ENCODE measurements around the gene SEMA4A. TPM values are rescaled to one million over a fixed set of nuclear protein-coding genes. Genes with fewer than 3 reads are reported as not detected.

SEMA4A gene
- total and polyA plus RNA-seq, 9 of the 15 experiments (the other 6 are each of a cell fraction or from before 2014, with no cell fraction given), result 0.04 to 1.7 (median 0.45) TPM

DNA sequence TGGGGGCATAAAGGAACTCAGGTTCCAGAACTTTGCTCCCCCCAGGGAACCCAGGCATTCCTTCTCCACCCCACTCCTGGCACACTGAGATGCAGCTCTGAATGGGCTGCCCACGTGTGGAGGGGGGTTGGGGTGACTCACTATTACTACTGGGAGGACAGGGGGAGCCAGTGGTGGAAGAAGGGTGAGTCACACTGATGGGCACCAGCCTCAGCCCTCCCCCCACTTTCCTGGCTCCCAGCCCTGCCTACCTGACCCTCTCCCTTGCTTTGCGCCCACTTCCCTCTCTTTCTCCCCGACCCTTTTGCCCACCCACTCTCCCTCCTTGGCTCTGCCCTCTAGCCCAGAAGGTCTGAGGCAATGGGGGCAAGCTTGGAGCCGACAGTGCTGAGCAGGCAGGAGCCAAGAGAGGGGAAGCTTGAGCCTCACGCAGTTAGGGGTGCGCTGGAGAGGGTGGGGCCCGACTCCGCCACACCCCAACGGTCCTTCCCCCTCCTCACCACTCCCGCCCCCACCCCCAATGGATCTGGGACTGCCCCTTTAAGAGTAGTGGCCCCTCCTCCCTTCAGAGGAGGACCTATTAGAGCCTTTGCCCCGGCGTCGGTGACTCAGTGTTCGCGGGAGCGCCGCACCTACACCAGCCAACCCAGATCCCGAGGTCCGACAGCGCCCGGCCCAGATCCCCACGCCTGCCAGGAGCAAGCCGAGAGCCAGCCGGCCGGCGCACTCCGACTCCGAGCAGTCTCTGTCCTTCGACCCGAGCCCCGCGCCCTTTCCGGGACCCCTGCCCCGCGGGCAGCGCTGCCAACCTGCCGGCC, 39.1 kb upstream of the SEMA4A start, which contains the start of gene LMNA (continued):
- TF ChIP-seq, protein P1, sequence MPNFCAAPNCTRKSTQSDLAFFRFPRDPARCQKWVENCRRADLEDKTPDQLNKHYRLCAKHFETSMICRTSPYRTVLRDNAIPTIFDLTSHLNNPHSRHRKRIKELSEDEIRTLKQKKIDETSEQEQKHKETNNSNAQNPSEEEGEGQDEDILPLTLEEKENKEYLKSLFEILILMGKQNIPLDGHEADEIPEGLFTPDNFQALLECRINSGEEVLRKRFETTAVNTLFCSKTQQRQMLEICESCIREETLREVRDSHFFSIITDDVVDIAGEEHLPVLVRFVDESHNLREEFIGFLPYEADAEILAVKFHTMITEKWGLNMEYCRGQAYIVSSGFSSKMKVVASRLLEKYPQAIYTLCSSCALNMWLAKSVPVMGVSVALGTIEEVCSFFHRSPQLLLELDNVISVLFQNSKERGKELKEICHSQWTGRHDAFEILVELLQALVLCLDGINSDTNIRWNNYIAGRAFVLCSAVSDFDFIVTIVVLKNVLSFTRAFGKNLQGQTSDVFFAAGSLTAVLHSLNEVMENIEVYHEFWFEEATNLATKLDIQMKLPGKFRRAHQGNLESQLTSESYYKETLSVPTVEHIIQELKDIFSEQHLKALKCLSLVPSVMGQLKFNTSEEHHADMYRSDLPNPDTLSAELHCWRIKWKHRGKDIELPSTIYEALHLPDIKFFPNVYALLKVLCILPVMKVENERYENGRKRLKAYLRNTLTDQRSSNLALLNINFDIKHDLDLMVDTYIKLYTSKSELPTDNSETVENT (CRISPR knock-in tag; IDR thresholded peaks at IDR 0.05), result no peak
- 0 out of 2 replicates have a peak, but pooled peaks have one; percentile 1 for TF ChIP-seq GABPB1 (CRISPR knock-in tag; IDR thresholded peaks at IDR 0.05)
- TF ChIP-seq, protein P2, sequence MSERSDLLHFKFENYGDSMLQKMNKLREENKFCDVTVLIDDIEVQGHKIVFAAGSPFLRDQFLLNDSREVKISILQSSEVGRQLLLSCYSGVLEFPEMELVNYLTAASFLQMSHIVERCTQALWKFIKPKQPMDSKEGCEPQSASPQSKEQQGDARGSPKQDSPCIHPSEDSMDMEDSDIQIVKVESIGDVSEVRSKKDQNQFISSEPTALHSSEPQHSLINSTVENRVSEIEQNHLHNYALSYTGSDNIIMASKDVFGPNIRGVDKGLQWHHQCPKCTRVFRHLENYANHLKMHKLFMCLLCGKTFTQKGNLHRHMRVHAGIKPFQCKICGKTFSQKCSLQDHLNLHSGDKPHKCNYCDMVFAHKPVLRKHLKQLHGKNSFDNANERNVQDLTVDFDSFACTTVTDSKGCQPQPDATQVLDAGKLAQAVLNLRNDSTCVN (CRISPR knock-in tag; IDR thresholded peaks at IDR 0.05), result 0 out of 2 replicates have a peak, but pooled peaks have one; percentile 49
- TF ChIP-seq SIN3A (IDR thresholded peaks at IDR 0.05; ENCODE audit: borderline replicate concordance in 2 of 2, control insufficient read depth in 1 of 2, low read depth in 2 of 2, low read length in 2 of 2), result peak; percentile 36 to 54; a peak in 1 of 4 replicates
- TF ChIP-seq, protein P3, sequence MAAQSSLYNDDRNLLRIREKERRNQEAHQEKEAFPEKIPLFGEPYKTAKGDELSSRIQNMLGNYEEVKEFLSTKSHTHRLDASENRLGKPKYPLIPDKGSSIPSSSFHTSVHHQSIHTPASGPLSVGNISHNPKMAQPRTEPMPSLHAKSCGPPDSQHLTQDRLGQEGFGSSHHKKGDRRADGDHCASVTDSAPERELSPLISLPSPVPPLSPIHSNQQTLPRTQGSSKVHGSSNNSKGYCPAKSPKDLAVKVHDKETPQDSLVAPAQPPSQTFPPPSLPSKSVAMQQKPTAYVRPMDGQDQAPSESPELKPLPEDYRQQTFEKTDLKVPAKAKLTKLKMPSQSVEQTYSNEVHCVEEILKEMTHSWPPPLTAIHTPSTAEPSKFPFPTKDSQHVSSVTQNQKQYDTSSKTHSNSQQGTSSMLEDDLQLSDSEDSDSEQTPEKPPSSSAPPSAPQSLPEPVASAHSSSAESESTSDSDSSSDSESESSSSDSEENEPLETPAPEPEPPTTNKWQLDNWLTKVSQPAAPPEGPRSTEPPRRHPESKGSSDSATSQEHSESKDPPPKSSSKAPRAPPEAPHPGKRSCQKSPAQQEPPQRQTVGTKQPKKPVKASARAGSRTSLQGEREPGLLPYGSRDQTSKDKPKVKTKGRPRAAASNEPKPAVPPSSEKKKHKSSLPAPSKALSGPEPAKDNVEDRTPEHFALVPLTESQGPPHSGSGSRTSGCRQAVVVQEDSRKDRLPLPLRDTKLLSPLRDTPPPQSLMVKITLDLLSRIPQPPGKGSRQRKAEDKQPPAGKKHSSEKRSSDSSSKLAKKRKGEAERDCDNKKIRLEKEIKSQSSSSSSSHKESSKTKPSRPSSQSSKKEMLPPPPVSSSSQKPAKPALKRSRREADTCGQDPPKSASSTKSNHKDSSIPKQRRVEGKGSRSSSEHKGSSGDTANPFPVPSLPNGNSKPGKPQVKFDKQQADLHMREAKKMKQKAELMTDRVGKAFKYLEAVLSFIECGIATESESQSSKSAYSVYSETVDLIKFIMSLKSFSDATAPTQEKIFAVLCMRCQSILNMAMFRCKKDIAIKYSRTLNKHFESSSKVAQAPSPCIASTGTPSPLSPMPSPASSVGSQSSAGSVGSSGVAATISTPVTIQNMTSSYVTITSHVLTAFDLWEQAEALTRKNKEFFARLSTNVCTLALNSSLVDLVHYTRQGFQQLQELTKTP (IDR thresholded peaks at IDR 0.05; ENCODE audit: low read depth in 1 of 2, partially characterized antibody in 2 of 2), result peak in 1 of 2 experiments; percentile 88
- TF ChIP-seq MAZ (CRISPR knock-in tag; conservative IDR thresholded peaks at IDR 0.05 in 1 of 2, IDR thresholded peaks at IDR 0.05 in 1 of 2), result peak; percentile 66 to 78; a peak in 3 of 4 replicates
- TF ChIP-seq, protein P4, sequence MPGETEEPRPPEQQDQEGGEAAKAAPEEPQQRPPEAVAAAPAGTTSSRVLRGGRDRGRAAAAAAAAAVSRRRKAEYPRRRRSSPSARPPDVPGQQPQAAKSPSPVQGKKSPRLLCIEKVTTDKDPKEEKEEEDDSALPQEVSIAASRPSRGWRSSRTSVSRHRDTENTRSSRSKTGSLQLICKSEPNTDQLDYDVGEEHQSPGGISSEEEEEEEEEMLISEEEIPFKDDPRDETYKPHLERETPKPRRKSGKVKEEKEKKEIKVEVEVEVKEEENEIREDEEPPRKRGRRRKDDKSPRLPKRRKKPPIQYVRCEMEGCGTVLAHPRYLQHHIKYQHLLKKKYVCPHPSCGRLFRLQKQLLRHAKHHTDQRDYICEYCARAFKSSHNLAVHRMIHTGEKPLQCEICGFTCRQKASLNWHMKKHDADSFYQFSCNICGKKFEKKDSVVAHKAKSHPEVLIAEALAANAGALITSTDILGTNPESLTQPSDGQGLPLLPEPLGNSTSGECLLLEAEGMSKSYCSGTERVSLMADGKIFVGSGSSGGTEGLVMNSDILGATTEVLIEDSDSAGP (CRISPR knock-in tag; IDR thresholded peaks at IDR 0.05), result peak; percentile 97
- TF ChIP-seq SETDB1 (IDR thresholded peaks at IDR 0.05; ENCODE audit: low read length), result no peak
- peak; percentile 78 for TF ChIP-seq ELF4 (CRISPR knock-in tag; IDR thresholded peaks at IDR 0.05)
- TF ChIP-seq HCFC1 (IDR thresholded peaks at IDR 0.05; ENCODE audit: low read depth, low read length), result no peak
- TF ChIP-seq IFI16 (CRISPR knock-in tag; IDR thresholded peaks at IDR 0.05), result no peak
- TF ChIP-seq ZNF778 (CRISPR knock-in tag; IDR thresholded peaks at IDR 0.05), result no peak
- no peak for TF ChIP-seq TARDBP (IDR thresholded peaks at IDR 0.05)
- no peak for TF ChIP-seq ARID2 (IDR thresholded peaks at IDR 0.05)
- no peak for TF ChIP-seq ZNF583 (CRISPR knock-in tag; IDR thresholded peaks at IDR 0.05)
- TF ChIP-seq YY1 (IDR thresholded peaks at IDR 0.05; ENCODE audit: borderline replicate concordance in 1 of 3, control insufficient read depth in 1 of 3, extremely low read depth in 1 of 3, insufficient read depth in 3 of 3, insufficient read length in 1 of 3, insufficient replicate concordance in 2 of 3, low read depth in 1 of 3, low read length in 2 of 3), result peak in 1 of 3 experiments; percentile 13
- no peak for TF ChIP-seq MEIS2 (IDR thresholded peaks at IDR 0.05; ENCODE audit: partially characterized antibody)
